Activated naive CD4-positive, alpha-beta T cell treated with anti-CD3 and anti-CD28 coated beads, Interleukin-2, amount 10 ng/mL, durations not matched to agents 7 days and 5 days (primary cell): ENCODE data around the gene PSME2.
A peak's percentile ranks its signal among the peaks of the same experiment; 100 is the strongest.

ENCODE experiments used
- CTCF ChIA-PET: fragments of 350-600 bp; sonication (Branson Sonifier 250); formaldehyde crosslinking; loops from one replicate; lab custom pipeline; 2021; ENCODE audit warnings: antibody characterized with exemption; lab: Charles Lee
- DNase-seq: peaks from one replicate; pipeline ENCODE4 v3.0.0-alpha.2; 2020
- H3K27ac Mint-ChIP-seq: one replicate; pipeline ENCODE4 v1.8.0; 2021; ENCODE audit warnings: mild to moderate bottlenecking, moderate library complexity, mixed read lengths
- H3K27me3 Mint-ChIP-seq: one replicate; pipeline ENCODE4 v1.8.0; 2021; ENCODE audit warnings: mild to moderate bottlenecking, mixed read lengths
- H3K36me3 Mint-ChIP-seq: one replicate; pipeline ENCODE4 v1.8.0; 2021; ENCODE audit warnings: mixed read lengths
- H3K4me1 Mint-ChIP-seq: one replicate; pipeline ENCODE4 v1.8.0; 2021; ENCODE audit warnings: mixed read lengths
- H3K4me3 Mint-ChIP-seq: one replicate; pipeline ENCODE4 v1.8.0; 2021; ENCODE audit warnings: mild to moderate bottlenecking, moderate library complexity, mixed read lengths
- H3K9me3 Mint-ChIP-seq: one replicate; pipeline ENCODE4 v1.8.0; 2021; ENCODE audit warnings: mixed read lengths

Gene PSME2

GRCh38 chr14:24172261-24172860 is 26.0 kb upstream of the PSME2 start:
- peak overlapping the region; percentile 45 for H3K27ac Mint-ChIP-seq
- DNase-seq = no peak

DNA sequence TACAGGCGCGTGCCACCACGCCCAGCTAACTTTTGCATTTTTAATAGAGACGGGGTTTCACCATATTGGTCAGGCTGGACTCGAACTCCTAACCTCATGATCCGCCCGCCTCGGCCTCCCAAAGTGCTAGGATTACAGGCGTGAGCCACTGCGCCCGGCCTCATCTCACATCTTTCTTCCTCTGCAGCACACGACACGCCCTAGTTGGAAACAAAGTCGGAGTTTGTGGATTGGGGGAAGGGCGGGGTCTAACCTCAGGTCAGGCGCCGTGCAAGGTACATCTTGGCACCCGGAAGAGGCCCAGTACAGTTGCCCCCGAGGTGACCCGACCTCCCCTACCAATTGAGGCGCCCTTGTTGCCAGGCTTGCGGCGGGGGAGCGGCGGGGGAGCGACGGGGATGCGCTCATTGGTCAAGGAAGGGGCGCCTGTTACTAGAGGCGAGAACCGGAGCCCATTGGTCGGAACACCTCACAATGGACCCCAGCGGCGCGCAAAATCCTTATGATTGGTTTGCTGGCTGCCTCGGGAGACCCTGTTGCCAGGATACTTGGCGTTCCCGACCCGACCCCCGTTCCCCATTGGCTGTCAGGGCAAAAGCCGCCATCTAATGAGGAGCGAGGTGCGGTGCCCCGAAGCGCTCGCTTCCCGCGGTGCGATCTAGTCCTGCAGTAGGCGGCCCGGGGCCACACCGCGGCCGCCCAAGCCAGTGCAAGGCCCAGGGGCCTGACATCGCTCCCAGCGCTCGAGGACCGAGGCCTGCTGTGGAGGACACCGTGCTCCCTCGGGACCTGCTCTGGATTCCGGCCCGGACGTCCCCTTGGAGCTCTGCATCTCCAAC is 25.2 kb upstream of the PSME2 start, which contains the start of gene REC8:
TSS of gene REC8 (plus strand) at position 659 of the 839 bp plus-strand sequence. CDS start 473 bp downstream, outside the sequence.
- no peaks in the 10 kb centered on the region for H3K9me3 Mint-ChIP-seq
- CTCF ChIA-PET = interaction anchor here (0.7 kb wide), 2 partner anchors 10 to 1041 kb away, joined by 3 read pairs; partner anchors contain the start of gene IRF9
- H3K27ac Mint-ChIP-seq = peak within 1 kb of the TSS; percentile 85
- DNase-seq = peak; percentile 81
- H3K27me3 Mint-ChIP-seq = no peaks in the 10 kb centered on the region
- peak within 1 kb of the TSS; percentile 71 for H3K4me3 Mint-ChIP-seq
- peaks cover 49% of the 10 kb centered on the region for H3K4me1 Mint-ChIP-seq
- peaks cover 52% of the 10 kb centered on the region for H3K36me3 Mint-ChIP-seq

More at GRCh38 chr14:24172261-24172860, 26.0 kb upstream of the PSME2 start:
- Mint-ChIP-seq H3K4me3 (peak overlapping the region; percentile 71), H3K27me3 (no peaks in the 10 kb centered on the region), H3K9me3 (no peaks in the 10 kb centered on the region), H3K36me3 (peaks cover 53% of the 10 kb centered on the region), H3K4me1 (peaks cover 43% of the 10 kb centered on the region)
- CTCF ChIA-PET = no interaction called here

GRCh38 chr14:24167469-24168114 is 21.2 kb upstream of the PSME2 start:
- Mint-ChIP-seq H3K27ac (peak overlapping the region; percentile 47), H3K27me3 (no peaks in the 10 kb centered on the region), H3K9me3 (no peaks in the 10 kb centered on the region), H3K4me3 (no peak overlapping the region), H3K4me1 (peaks cover 74% of the 10 kb centered on the region), H3K36me3 (peaks cover 72% of the 10 kb centered on the region)
- CTCF ChIA-PET = no interaction called here
- no peak for DNase-seq

- Mint-ChIP-seq H3K27ac (no peak overlapping the region), H3K36me3 (peaks cover 79% of the 10 kb centered on the region), H3K27me3 (peaks cover 5% of the 10 kb centered on the region), H3K9me3 (no peaks in the 10 kb centered on the region), H3K4me3 (no peak overlapping the region), H3K4me1 (peaks cover 72% of the 10 kb centered on the region)
- CTCF ChIA-PET = interaction anchor here (1.3 kb wide), 1 partner anchor 15 kb away, joined by 3 read pairs; no protein-coding TSS in a partner anchor
- no peak for DNase-seq
Observed at GRCh38 chr14:24165785-24166184, 19.4 kb upstream of the PSME2 start.

DNA sequence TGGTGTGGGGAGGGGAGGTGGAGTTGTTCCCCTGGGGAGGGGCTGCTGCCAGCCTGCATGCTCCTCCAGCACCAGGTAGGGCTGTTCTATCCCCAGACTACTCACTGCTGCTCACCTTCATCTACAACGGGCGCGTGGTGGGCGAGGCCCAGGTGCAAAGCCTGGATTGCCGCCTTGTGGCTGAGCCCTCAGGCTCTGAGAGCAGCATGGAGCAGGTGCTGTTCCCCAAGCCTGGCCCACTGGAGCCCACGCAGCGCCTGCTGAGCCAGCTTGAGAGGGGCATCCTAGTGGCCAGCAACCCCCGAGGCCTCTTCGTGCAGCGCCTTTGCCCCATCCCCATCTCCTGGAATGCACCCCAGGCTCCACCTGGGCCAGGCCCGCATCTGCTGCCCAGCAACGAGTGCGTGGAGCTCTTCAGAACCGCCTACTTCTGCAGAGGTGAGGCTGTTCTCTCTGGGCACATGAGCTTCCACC is 18.1 kb upstream of the PSME2 start:
- Mint-ChIP-seq H3K27me3 (peaks cover 6% of the 10 kb centered on the region), H3K36me3 (peaks cover 81% of the 10 kb centered on the region), H3K27ac (peak overlapping the region; percentile 70), H3K4me1 (peaks cover 76% of the 10 kb centered on the region), H3K9me3 (no peaks in the 10 kb centered on the region), H3K4me3 (peak overlapping the region; percentile 29)
- CTCF ChIA-PET = interaction anchor here (0.8 to 1.3 kb wide), 3 partner anchors 13 to 133 kb away, joined by 3 to 4 read pairs (median 3); no protein-coding TSS in a partner anchor
- no peak for DNase-seq

DNA sequence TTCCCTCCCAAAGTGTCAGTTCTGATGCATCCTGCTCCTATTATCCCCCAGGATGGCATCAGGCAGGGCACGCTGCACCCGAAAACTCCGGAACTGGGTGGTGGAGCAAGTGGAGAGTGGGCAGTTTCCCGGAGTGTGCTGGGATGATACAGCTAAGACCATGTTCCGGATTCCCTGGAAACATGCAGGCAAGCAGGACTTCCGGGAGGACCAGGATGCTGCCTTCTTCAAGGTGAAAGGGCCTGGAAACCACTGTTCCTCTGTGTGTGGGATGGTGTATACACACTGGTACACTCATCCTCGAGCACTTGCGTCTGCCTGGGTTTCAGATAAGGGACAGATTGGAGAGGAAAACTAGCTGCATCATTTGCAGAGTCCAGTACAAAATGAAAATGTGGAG is 15.7 kb upstream of the PSME2 start:
- DNase-seq = no peak
- Mint-ChIP-seq H3K4me3 (peak overlapping the region; percentile 97), H3K36me3 (peaks cover 84% of the 10 kb centered on the region), H3K9me3 (no peaks in the 10 kb centered on the region), H3K27me3 (peaks cover 6% of the 10 kb centered on the region), H3K27ac (peak overlapping the region; percentile 99), H3K4me1 (peaks cover 67% of the 10 kb centered on the region)
- CTCF ChIA-PET = interaction anchor here (0.9 to 3.2 kb wide), 14 partner anchors 9 to 135 kb away, joined by 3 to 67 read pairs (median 6); partner anchors contain the start of genes DCAF11, EMC9, NRL and PSME1

- Mint-ChIP-seq H3K4me1 (peaks cover 63% of the 10 kb centered on the region), H3K36me3 (peaks cover 80% of the 10 kb centered on the region), H3K27ac (peak within 1 kb of the TSS; percentile 99), H3K4me3 (peak within 1 kb of the TSS; percentile 97), H3K9me3 (no peaks in the 10 kb centered on the region), H3K27me3 (peaks cover 6% of the 10 kb centered on the region)
- DNase-seq = peak; percentile 98
- CTCF ChIA-PET = interaction anchor here (0.6 to 3.2 kb wide), 27 partner anchors 9 to 136 kb away, joined by 3 to 67 read pairs (median 6); partner anchors contain the start of genes CARMIL3, DCAF11, EMC9 and IPO4
Observed at GRCh38 chr14:24160850-24161804, 14.7 kb upstream of the PSME2 start, which contains the start of gene IRF9. Gene IRF9 (plus strand): TSS chr14:24161265. CDS start chr14:24162145, 880 bp downstream.

DNA sequence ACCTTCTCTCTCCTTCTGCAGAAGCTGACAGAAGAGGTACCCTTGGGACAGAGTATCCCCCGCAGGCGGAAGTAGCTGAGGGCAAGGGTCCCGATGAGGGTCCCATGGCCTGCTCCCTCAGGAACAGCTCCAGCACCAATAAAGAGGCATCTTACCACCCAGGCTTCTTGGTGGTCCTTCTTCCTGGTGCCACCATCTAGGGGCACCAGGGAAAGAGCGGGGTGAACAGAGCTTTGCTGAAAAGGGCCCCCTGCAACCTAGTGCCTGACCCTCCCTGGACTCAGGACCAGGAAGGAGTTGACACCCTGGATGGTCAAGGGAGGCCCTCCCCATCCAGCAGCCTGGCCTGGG is 14.1 kb upstream of the PSME2 start:
- Mint-ChIP-seq H3K36me3 (peaks cover 81% of the 10 kb centered on the region), H3K27me3 (peaks cover 6% of the 10 kb centered on the region), H3K4me1 (peaks cover 61% of the 10 kb centered on the region), H3K27ac (peak overlapping the region; percentile 99), H3K9me3 (no peaks in the 10 kb centered on the region), H3K4me3 (no peak overlapping the region)
- CTCF ChIA-PET = interaction anchor here (1.0 to 3.2 kb wide), 20 partner anchors 11 to 137 kb away, joined by 3 to 67 read pairs (median 6); partner anchors contain the start of genes DCAF11, EMC9, NRL and PSME1
- no peak for DNase-seq

DNA sequence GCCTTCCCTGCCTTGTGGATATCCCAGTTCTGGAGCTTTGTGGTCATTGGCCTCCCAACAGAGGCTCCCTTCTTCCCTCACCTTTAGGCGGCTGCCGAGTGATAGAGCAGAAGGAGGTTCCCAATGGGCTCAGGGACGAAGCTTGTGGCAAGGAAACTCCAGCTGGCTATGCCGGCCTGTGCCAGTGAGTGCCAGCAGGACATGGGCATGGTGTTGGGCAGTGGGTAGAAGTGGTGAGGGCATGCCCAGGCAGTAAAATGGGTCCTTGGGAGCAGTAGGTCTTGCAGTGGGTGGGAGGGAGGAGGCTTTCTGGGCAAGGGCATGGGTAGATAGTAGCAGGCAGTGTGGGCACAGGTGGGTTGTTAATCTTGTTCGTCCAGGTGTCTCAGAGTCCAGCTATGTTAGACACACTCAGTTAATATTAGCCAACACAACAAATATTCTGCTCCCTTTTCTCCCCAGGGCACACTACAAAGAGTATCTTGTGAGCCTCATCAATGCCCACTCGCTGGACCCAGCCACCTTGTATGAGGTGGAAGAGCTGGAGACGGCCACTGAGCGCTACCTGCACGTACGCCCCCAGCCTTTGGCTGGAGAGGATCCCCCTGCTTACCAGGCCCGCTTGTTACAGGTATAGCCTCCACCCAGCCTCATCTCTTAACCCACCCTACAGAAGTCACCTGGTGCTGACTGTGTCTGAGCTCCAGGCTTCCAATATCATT is 13.5 kb upstream of the PSME2 start:
- Mint-ChIP-seq H3K36me3 (peaks cover 81% of the 10 kb centered on the region), H3K9me3 (no peaks in the 10 kb centered on the region), H3K27me3 (peaks cover 6% of the 10 kb centered on the region), H3K27ac (peak overlapping the region; percentile 99), H3K4me3 (no peak overlapping the region), H3K4me1 (peaks cover 56% of the 10 kb centered on the region)
- CTCF ChIA-PET = interaction anchor here (1.0 to 3.2 kb wide), 14 partner anchors 11 to 137 kb away, joined by 3 to 67 read pairs (median 8); partner anchors contain the start of genes DCAF11, EMC9, NRL and PSME1
- no peak for DNase-seq

GRCh38 chr14:24157331-24157730 is 10.9 kb upstream of the PSME2 start:
- Mint-ChIP-seq H3K36me3 (peaks cover 68% of the 10 kb centered on the region), H3K27ac (peak overlapping the region; percentile 61), H3K4me3 (no peak overlapping the region), H3K4me1 (peaks cover 39% of the 10 kb centered on the region), H3K27me3 (peaks cover 6% of the 10 kb centered on the region), H3K9me3 (no peaks in the 10 kb centered on the region)
- DNase-seq = no peak
- CTCF ChIA-PET = interaction anchor here (0.7 to 1.4 kb wide), 2 partner anchors 10 to 99 kb away, joined by 3 read pairs; partner anchors contain the start of gene RNF31

GRCh38 chr14:24156840-24157239 is 10.4 kb upstream of the PSME2 start:
- Mint-ChIP-seq H3K4me3 (no peak overlapping the region), H3K27me3 (peaks cover 6% of the 10 kb centered on the region), H3K36me3 (peaks cover 67% of the 10 kb centered on the region), H3K4me1 (peaks cover 37% of the 10 kb centered on the region), H3K27ac (peak overlapping the region; percentile 61), H3K9me3 (no peaks in the 10 kb centered on the region)
- CTCF ChIA-PET = interaction anchor here (0.7 kb wide), 1 partner anchor 9 kb away, joined by 3 read pairs; the partner anchor contains the start of gene RNF31
- DNase-seq = no peak

- DNase-seq = no peak
- H3K9me3 Mint-ChIP-seq = no peaks in the 10 kb centered on the region
- H3K4me3 Mint-ChIP-seq = no peak overlapping the region
- H3K4me1 Mint-ChIP-seq = peaks cover 28% of the 10 kb centered on the region
- no peaks in the 10 kb centered on the region for H3K27me3 Mint-ChIP-seq
- H3K36me3 Mint-ChIP-seq = peaks cover 62% of the 10 kb centered on the region
- CTCF ChIA-PET = interaction anchor here (0.7 to 1.3 kb wide), 3 partner anchors 46 to 97 kb away, joined by 3 read pairs; partner anchors contain the start of gene MDP1
- H3K27ac Mint-ChIP-seq = peak overlapping the region; percentile 7
Observed at GRCh38 chr14:24155100-24155499, 8.7 kb upstream of the PSME2 start.
